ENCODE results near the gene OTULIN. TPM values are rescaled to one million over a fixed set of nuclear protein-coding genes. Genes with fewer than 3 reads are reported as not detected.

Gene OTULIN
- total RNA-seq, 4 donors from 2014 or later, result 37.7 to 59.2 (median 43.1) TPM

DNA sequence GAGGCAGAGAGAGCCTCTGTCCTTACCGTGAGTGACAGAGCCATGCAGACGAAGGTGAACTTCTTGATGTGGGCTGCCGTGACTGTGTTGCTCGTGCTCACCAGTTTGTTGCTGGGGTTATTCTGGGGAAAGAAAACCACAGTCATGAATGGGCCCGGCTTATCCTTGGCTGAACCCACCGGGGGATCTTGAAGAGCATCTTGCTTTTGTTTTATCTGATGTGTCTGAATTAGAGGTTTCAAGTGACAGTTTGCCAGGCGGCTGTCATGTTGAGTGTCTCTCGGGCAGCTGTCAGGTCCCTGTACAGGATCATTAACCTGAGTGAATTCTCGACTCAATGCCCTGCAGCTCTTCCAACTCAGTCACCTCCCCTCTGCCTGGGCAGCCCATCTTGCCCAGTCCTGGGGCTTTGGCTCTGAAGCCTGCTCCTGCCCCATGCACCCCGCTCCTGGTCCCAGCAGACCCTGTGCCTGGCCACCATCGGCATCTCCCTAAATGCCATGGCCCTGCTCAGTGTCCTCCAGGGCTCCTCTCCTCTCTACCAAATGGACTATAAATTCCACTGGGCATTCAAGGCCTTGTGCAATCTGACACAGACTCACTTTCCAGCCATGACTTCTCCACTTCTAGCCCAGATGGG, 77.4 kb downstream of the OTULIN start:
- WGBS, 2 donors, result 89 to 91% methylated on average over 11 of the region's 11 CpGs
- no peak for DNase-seq (ENCODE audit: low spot score in 2 of 2)
- no peak overlapping the region for H3K27ac ChIP-seq
- H3K27me3 ChIP-seq, result no peaks in the 10 kb centered on the region
- no peak overlapping the region for H3K4me3 ChIP-seq
- H3K9me3 ChIP-seq, result no peaks in the 10 kb centered on the region
- peaks cover 0 to 55% (median 0%) of the 10 kb centered on the region in 3 donors for H3K36me3 ChIP-seq
- TF ChIP-seq, protein P1, sequence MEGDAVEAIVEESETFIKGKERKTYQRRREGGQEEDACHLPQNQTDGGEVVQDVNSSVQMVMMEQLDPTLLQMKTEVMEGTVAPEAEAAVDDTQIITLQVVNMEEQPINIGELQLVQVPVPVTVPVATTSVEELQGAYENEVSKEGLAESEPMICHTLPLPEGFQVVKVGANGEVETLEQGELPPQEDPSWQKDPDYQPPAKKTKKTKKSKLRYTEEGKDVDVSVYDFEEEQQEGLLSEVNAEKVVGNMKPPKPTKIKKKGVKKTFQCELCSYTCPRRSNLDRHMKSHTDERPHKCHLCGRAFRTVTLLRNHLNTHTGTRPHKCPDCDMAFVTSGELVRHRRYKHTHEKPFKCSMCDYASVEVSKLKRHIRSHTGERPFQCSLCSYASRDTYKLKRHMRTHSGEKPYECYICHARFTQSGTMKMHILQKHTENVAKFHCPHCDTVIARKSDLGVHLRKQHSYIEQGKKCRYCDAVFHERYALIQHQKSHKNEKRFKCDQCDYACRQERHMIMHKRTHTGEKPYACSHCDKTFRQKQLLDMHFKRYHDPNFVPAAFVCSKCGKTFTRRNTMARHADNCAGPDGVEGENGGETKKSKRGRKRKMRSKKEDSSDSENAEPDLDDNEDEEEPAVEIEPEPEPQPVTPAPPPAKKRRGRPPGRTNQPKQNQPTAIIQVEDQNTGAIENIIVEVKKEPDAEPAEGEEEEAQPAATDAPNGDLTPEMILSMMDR (IDR thresholded peaks at IDR 0.05), result no peak
- no peak for TF ChIP-seq EP300 (IDR thresholded peaks at IDR 0.05)
- TF ChIP-seq POLR2A (IDR thresholded peaks at IDR 0.05), result no peak
- peaks cover 0 to 34% (median 2%) of the 10 kb centered on the region in 4 donors for H3K4me1 ChIP-seq

DNA sequence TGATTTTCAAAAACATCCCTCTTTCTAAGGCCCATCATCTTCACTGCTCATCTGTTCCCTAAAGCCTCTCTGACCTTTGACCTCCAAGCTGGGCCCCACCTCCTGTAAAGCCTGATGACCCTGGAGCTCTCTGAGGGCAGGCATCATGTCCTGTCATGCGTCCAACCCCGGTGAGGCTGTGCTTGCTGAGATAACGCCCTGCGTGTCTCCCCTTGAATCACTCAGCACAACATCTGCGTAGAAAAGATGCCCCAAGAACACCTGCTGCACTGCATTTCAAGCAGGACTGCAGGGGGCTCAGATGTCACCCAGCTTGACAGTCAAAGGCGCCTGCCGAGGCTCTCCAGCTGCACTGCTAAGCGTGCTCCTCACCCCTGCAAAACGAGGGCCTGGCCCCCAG, 78.0 kb downstream of the OTULIN start:
- TF ChIP-seq POLR2A (IDR thresholded peaks at IDR 0.05) (no peak), EP300 (IDR thresholded peaks at IDR 0.05) (no peak)
- TF ChIP-seq, protein P1 (IDR thresholded peaks at IDR 0.05), result no peak
- H3K36me3 ChIP-seq, result peaks cover 0 to 61% (median 0%) of the 10 kb centered on the region in 3 donors
- H3K27me3 ChIP-seq, result no peaks in the 10 kb centered on the region
- H3K4me3 ChIP-seq, result no peak overlapping the region
- no peaks in the 10 kb centered on the region for H3K9me3 ChIP-seq
- no peak for DNase-seq (ENCODE audit: low spot score in 2 of 2)
- WGBS, 2 donors, result 76 to 88% methylated on average over 9 of the region's 9 CpGs
- H3K27ac ChIP-seq, result no peak overlapping the region
- peaks cover 0 to 34% (median 2%) of the 10 kb centered on the region in 4 donors for H3K4me1 ChIP-seq

DNA sequence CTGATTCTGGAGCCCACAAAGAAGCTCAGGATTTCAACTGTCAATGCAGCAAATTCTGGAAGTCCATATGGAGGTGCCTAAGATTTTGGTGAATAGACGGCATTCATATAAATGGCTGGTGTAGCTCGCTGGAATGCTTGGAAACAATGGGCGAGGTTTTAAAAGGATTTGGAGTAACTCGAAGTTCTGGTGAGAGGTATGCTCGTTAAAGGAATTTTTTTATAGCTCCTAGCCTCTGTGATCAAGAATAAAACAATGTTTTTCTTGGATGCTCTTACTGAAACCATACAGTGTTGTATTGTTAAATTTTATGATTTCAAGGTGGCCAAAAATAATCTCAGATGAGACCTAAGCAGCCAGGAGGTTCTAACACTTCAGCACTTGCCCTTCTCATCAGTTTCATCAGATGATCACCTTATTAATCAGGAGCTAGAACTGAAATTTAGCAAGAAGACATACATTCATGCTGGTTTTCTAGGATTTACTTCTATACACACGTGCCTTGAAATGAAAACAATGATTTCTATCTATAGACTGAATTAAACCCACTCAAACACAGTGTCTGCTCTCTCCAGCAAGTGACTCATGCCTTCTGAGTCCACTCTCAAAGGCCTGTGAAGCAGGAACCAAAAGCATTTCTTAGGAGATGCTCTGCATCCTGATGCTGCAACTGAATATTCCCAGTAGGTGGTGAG, 79.2 kb downstream of the OTULIN start:
- peaks cover 0 to 73% (median 0%) of the 10 kb centered on the region in 3 donors for H3K36me3 ChIP-seq
- 34 to 40% methylated on average over 6 of the region's 6 CpGs for WGBS, 2 donors

DNA sequence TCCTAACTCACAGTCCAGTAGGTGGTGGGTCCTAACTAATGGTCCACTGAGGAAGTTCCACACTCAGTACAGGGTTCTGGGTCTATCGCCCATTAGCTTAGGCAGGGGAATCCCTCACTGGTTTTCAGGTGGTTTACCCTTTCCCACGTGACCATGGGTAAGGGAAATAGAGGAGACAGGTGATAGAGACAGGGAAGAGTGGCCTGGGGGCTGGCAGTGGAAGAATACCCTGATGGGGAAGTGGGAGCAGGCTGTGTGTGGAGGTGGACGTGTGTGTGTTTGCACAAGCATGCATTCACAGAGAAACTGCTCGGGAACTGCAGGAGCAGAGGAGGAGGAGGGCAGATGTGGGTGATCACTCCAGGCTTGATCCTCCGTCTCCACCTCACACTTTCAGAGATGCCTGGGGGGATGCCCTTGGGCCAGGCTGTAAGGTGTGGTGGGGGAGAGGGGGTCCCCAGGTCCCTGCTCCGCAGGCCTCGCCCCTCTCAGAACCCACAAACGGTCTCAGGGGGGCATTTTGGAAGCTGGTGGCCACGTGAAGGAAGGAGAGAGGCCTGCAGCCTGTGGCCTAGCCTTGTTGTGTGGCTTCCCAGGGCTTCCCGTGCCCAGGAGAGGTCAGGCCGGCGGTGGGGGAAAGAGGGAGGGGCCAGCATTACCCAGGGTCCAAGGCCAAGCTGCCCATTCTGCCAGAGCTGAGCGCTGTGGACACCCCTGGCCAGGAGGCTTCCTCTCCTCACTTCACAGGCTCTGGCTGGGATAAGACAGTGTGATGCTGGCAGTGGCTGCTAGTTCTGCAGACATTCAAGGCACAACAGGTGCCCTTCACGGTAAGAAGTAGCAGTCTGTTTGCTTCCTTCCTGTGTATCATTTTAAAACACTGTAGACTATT, 80.0 kb downstream of the OTULIN start:
- DNase-seq (ENCODE audit: low spot score in 2 of 2), result no peak
- peaks cover 0 to 29% (median 2%) of the 10 kb centered on the region in 4 donors for H3K4me1 ChIP-seq
- H3K27me3 ChIP-seq, result no peaks in the 10 kb centered on the region
- TF ChIP-seq EP300 (IDR thresholded peaks at IDR 0.05) (no peak), POLR2A (IDR thresholded peaks at IDR 0.05) (no peak)
- TF ChIP-seq, protein P1 (IDR thresholded peaks at IDR 0.05), result no peak
- H3K27ac ChIP-seq, result peak overlapping the region in 1 of 4 donors; percentile 45
- WGBS, 2 donors, result 71% methylated on average over 13 to 14 of the region's 14 CpGs
- H3K36me3 ChIP-seq, result peaks cover 0 to 78% (median 0%) of the 10 kb centered on the region in 3 donors
- H3K9me3 ChIP-seq, result no peaks in the 10 kb centered on the region
- H3K4me3 ChIP-seq, result no peak overlapping the region

More for the DNA sequence above, 79.2 kb downstream of the OTULIN start:
- no peak overlapping the region for H3K4me3 ChIP-seq
- H3K27ac ChIP-seq, result peak overlapping the region in 1 of 4 donors; percentile 45
- H3K4me1 ChIP-seq, result peaks cover 0 to 34% (median 2%) of the 10 kb centered on the region in 4 donors
- no peak for DNase-seq (ENCODE audit: low spot score in 2 of 2)
- no peaks in the 10 kb centered on the region for H3K27me3 ChIP-seq
- no peak for TF ChIP-seq EP300 (IDR thresholded peaks at IDR 0.05)
- no peak for TF ChIP-seq POLR2A (IDR thresholded peaks at IDR 0.05)
- TF ChIP-seq, protein P1 (IDR thresholded peaks at IDR 0.05), result no peak
- no peaks in the 10 kb centered on the region for H3K9me3 ChIP-seq

Data from tibial nerve (tissue), 4 donors.